AG09309 (cell line): ENCODE results near the gene CAMKK1.

Experiments used
- DNase-seq: peaks from one replicate; pipeline ENCODE4 v3.0.0-alpha.2; 2010; ENCODE audit warnings: low read depth
- H3K4me3 ChIP-seq: 2 replicates; pipeline ENCODE4 v1.5.1; 2011; ENCODE audit warnings: mild to moderate bottlenecking, low read depth, low read length, moderate library complexity; ENCODE audit not compliant: control insufficient read depth
- TF ChIP-seq, protein P1 (sequence below): IDR thresholded peaks from 2 replicates; pipeline ENCODE4 v1.5.1; 2011; ENCODE audit warnings: mild to moderate bottlenecking, low read depth, low read length, inconsistent platforms; ENCODE audit not compliant: insufficient read depth, control insufficient read depth; ENCODE audit errors: missing control alignments

CAMKK1 gene

GRCh38 chr17:3882276-3882675 lies 10.6 kb downstream of the CAMKK1 start:
- TF ChIP-seq, protein P1, sequence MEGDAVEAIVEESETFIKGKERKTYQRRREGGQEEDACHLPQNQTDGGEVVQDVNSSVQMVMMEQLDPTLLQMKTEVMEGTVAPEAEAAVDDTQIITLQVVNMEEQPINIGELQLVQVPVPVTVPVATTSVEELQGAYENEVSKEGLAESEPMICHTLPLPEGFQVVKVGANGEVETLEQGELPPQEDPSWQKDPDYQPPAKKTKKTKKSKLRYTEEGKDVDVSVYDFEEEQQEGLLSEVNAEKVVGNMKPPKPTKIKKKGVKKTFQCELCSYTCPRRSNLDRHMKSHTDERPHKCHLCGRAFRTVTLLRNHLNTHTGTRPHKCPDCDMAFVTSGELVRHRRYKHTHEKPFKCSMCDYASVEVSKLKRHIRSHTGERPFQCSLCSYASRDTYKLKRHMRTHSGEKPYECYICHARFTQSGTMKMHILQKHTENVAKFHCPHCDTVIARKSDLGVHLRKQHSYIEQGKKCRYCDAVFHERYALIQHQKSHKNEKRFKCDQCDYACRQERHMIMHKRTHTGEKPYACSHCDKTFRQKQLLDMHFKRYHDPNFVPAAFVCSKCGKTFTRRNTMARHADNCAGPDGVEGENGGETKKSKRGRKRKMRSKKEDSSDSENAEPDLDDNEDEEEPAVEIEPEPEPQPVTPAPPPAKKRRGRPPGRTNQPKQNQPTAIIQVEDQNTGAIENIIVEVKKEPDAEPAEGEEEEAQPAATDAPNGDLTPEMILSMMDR: no peak

GRCh38 chr17:3880983-3881382 lies 11.9 kb downstream of the CAMKK1 start:
- no peak overlapping the region for H3K4me3 ChIP-seq
- DNase-seq: no peak
- TF ChIP-seq, protein P1: no peak

More at GRCh38 chr17:3882276-3882675, 10.6 kb downstream of the CAMKK1 start:
- no peak overlapping the region for H3K4me3 ChIP-seq
- DNase-seq: no peak

- TF ChIP-seq, protein P1: no peak
- no peak overlapping the region for H3K4me3 ChIP-seq
- DNase-seq: no peak
Measured at GRCh38 chr17:3879591-3880417, 13.0 kb downstream of the CAMKK1 start.

DNA sequence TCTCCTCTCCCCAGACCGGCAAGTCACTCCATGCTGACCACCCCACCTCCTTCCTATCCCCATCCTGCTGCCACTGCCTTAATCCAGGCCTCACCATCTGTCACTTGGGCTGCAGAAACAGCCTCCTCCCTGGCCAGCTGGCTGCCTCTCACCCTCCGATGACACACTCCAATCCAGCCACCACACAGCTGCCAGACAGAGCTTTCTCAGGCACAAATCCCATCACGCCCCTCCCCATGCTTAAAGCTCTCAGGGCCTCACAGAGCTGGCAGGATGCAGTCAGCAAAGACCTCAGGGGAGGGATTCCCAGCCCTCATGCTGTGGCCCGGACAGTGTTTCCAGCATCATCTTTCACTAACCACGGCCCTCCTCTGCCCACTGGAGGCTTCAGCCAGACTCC lies 13.7 kb downstream of the CAMKK1 start:
- TF ChIP-seq, protein P1: no peak
- no peak for DNase-seq

DNA sequence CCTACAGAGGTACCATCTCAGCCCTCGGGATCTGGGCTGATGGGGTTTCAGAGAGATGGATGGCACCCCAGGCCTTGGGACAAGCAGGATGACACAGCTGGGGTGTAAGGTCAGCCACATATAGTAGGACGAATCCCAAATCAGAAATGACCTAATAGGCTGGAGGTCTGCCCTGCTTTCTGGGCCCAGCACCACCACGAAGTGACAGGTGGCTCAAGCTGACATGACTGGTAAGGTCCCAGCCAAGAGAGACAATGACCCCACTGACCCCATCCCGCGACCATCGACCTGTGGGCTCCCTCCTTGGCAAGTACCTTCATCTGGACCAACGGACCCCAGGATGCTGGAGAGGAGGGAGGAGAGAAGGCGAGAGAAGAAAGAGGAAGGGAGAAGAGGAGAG lies 15.6 kb downstream of the CAMKK1 start:
- TF ChIP-seq, protein P1: no peak
- DNase-seq: no peak
- no peak overlapping the region for H3K4me3 ChIP-seq

More for the DNA sequence above, 13.7 kb downstream of the CAMKK1 start:
- no peak overlapping the region for H3K4me3 ChIP-seq

- no peak for DNase-seq
- TF ChIP-seq, protein P1: no peak
- no peak overlapping the region for H3K4me3 ChIP-seq
Measured at GRCh38 chr17:3875317-3875716, 17.5 kb downstream of the CAMKK1 start.

- no peak for DNase-seq
- TF ChIP-seq, protein P1: no peak
- no peak overlapping the region for H3K4me3 ChIP-seq
Measured at GRCh38 chr17:3873862-3874261, 19.0 kb downstream of the CAMKK1 start.
